Uterus (tissue), 2 donors: ENCODE results near the gene APOA5.

Source experiments
- CTCF ChIP-seq, 4 experiments: fragments of 200-600 bp in 2 of 4; fragments of 450-650 bp in 2 of 4; sonication (generic) in 2 of 4; IDR thresholded peaks; one replicate each; pipeline ENCODE4 v1.5.1; 2016 to 2019; ENCODE audit warnings: antibody characterized with exemption in 4 of 4, mild to moderate bottlenecking in 2 of 4, moderate library complexity in 1 of 4
- POLR2A ChIP-seq, 2 donors: fragments of 450-650 bp; IDR thresholded peaks; one replicate each; pipeline ENCODE4 v1.6.1; 2016; ENCODE audit warnings: antibody characterized with exemption in 2 of 2, mild to moderate bottlenecking in 1 of 2, moderate library complexity in 1 of 2

- no peak for TF ChIP-seq CTCF (IDR thresholded peaks at IDR 0.05)
- TF ChIP-seq POLR2A (IDR thresholded peaks at IDR 0.05) = no peak
Measured at GRCh38 chr11:116788534-116788933, 3.1 kb downstream of the APOA5 start.
